Measurements from ENCODE around the gene ATG4A. TPM values are rescaled to one million over a fixed set of nuclear protein-coding genes. Genes with fewer than 3 reads are reported as not detected.

ATG4A gene
- total and polyA plus RNA-seq, 2 of the 8 experiments (the other 6 are each of a cell fraction or from before 2014, with no cell fraction given): 1.2 to 2.0 TPM

DNA sequence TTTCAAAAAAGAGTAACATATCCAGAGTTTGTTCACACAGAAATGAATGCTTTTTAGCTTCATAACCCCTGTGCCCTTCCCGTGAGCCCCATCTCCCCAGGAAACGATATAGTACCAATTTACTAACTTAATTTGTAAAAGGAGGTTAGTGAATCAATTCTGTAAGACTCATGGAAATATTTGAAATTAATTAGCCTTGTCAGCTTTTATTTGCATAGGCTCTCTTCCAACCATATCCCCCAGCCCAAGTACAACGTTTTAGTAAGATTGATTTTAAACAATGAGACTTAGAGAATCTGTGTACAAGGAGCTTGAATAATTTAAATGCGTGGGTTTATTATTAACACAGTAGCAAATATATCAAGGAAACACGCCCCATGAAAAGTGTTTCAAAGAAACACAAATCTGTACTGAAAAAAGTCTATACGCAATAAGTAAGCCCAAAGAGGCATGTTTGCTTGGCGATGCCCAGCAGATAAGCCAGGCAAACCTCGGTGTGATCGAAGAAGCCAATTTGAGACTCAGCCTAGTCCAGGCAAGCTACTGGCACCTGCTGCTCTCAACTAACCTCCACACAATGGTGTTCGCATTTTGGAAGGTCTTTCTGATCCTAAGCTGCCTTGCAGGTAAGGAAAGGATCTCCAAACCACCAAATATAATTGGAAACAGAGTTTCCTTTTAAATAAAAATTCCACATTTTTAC, 46.9 kb upstream of the ATG4A start, which contains the start of gene VSIG1 (continued):
- TF ChIP-seq, protein P1, sequence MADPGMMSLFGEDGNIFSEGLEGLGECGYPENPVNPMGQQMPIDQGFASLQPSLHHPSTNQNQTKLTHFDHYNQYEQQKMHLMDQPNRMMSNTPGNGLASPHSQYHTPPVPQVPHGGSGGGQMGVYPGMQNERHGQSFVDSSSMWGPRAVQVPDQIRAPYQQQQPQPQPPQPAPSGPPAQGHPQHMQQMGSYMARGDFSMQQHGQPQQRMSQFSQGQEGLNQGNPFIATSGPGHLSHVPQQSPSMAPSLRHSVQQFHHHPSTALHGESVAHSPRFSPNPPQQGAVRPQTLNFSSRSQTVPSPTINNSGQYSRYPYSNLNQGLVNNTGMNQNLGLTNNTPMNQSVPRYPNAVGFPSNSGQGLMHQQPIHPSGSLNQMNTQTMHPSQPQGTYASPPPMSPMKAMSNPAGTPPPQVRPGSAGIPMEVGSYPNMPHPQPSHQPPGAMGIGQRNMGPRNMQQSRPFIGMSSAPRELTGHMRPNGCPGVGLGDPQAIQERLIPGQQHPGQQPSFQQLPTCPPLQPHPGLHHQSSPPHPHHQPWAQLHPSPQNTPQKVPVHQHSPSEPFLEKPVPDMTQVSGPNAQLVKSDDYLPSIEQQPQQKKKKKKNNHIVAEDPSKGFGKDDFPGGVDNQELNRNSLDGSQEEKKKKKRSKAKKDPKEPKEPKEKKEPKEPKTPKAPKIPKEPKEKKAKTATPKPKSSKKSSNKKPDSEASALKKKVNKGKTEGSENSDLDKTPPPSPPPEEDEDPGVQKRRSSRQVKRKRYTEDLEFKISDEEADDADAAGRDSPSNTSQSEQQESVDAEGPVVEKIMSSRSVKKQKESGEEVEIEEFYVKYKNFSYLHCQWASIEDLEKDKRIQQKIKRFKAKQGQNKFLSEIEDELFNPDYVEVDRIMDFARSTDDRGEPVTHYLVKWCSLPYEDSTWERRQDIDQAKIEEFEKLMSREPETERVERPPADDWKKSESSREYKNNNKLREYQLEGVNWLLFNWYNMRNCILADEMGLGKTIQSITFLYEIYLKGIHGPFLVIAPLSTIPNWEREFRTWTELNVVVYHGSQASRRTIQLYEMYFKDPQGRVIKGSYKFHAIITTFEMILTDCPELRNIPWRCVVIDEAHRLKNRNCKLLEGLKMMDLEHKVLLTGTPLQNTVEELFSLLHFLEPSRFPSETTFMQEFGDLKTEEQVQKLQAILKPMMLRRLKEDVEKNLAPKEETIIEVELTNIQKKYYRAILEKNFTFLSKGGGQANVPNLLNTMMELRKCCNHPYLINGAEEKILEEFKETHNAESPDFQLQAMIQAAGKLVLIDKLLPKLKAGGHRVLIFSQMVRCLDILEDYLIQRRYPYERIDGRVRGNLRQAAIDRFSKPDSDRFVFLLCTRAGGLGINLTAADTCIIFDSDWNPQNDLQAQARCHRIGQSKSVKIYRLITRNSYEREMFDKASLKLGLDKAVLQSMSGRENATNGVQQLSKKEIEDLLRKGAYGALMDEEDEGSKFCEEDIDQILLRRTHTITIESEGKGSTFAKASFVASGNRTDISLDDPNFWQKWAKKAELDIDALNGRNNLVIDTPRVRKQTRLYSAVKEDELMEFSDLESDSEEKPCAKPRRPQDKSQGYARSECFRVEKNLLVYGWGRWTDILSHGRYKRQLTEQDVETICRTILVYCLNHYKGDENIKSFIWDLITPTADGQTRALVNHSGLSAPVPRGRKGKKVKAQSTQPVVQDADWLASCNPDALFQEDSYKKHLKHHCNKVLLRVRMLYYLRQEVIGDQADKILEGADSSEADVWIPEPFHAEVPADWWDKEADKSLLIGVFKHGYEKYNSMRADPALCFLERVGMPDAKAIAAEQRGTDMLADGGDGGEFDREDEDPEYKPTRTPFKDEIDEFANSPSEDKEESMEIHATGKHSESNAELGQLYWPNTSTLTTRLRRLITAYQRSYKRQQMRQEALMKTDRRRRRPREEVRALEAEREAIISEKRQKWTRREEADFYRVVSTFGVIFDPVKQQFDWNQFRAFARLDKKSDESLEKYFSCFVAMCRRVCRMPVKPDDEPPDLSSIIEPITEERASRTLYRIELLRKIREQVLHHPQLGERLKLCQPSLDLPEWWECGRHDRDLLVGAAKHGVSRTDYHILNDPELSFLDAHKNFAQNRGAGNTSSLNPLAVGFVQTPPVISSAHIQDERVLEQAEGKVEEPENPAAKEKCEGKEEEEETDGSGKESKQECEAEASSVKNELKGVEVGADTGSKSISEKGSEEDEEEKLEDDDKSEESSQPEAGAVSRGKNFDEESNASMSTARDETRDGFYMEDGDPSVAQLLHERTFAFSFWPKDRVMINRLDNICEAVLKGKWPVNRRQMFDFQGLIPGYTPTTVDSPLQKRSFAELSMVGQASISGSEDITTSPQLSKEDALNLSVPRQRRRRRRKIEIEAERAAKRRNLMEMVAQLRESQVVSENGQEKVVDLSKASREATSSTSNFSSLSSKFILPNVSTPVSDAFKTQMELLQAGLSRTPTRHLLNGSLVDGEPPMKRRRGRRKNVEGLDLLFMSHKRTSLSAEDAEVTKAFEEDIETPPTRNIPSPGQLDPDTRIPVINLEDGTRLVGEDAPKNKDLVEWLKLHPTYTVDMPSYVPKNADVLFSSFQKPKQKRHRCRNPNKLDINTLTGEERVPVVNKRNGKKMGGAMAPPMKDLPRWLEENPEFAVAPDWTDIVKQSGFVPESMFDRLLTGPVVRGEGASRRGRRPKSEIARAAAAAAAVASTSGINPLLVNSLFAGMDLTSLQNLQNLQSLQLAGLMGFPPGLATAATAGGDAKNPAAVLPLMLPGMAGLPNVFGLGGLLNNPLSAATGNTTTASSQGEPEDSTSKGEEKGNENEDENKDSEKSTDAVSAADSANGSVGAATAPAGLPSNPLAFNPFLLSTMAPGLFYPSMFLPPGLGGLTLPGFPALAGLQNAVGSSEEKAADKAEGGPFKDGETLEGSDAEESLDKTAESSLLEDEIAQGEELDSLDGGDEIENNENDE (IDR thresholded peaks at IDR 0.05; ENCODE audit: insufficient replicate concordance, low read length): no peak
- no peak for TF ChIP-seq MAFK (IDR thresholded peaks at IDR 0.05; ENCODE audit: low read depth, low read length)
- no peak for TF ChIP-seq BACH1 (IDR thresholded peaks at IDR 0.05; ENCODE audit: low read length)

Measured in H1 (cell line).